Cerebellar cortex (tissue), 1 donor: ENCODE measurements around the gene CLIP1.
"Not testable (repeated sequence)": the region's sequence is repeated elsewhere in the genome, so short reads cannot be mapped to it uniquely, and the experiment has no call there.

Experiments used
- DNase-seq: peaks from one replicate; pipeline ENCODE4 v3.0.0-alpha.2; 2015; ENCODE audit warnings: low spot score

CLIP1 gene

DNA sequence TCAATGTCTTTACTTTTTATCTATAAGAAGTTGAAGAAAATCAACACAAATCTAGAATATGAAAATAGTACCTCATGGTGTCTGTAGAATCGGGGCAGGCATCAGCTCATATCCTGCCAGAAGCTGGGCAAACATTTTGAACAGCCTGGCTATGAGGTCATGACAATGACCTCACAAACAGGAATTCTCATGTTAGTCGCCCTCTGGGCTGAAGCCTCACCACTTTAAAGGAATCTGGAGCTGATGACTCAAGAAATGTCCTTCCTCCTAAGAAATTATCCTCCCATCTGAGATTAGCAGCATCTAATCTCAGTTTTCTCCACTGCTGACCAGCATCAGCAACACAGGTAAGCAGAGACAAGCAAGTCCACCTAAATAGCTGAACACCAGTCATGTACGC lies 27.1 kb downstream of the CLIP1 start:
- DNase-seq: no peak

GRCh38 chr12:122394626-122395194 lies 27.8 kb downstream of the CLIP1 start:
- DNase-seq: no peak

DNA sequence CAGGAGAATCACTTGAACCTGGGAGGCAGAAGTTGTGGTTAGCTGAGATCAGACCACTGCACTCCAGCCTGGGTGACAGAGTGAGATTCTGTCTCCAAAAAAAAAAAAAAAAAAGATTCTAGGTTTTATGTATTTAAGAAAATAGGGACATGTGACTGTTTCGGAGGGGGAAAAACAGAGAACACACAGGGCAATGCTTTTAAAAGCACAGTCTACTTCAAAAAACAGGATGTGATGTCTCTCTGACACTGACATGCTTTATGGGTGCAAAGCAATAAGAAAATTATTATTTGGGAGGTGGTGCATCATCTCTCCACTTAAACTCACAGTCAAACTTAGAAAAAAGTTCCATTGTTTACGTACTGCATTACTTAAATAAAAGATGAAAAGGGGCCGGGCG lies 28.7 kb downstream of the CLIP1 start:
- DNase-seq: no peak

DNA sequence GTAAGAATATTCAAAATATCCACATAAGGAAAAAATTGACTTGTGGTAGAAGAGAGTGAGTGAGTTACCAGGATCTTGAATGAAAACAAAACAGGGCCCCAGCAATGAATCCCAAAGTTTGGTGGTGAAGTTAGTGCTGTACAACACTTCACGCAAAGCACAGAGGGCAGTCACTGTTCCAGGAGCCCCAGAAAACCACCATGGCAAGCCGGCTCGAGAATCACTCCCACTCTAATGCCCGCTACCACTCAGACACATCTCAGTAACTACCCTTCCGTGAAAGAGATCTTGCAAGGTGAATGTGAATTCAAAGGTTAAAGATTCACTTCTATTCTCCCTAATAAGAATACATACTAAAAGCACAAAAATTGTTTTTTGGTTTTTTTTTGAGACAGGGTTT lies 30.1 kb downstream of the CLIP1 start:
- no peak for DNase-seq

DNA sequence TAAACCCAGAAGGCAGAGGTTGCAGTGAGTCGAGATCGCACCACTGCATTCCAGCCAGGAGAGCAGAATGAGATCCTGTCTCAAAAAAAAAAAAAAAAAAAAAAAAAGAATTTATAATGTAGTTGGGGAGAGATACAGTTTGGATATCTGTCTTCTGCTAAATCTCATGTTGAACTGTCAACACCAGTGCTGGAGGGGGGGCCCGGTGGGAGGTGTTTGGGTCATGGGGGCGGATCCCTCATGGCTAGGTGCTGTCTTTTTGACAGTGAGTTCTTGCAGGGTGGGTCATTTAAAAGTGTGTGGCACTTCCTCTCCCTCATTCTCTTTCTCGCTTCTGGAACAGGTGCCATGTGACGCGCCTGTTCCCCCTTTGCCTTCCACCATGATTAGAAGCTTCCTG lies 32.8 kb downstream of the CLIP1 start:
- DNase-seq: no peak

GRCh38 chr12:122387887-122388286 lies 34.6 kb downstream of the CLIP1 start:
- DNase-seq: no peak

DNA sequence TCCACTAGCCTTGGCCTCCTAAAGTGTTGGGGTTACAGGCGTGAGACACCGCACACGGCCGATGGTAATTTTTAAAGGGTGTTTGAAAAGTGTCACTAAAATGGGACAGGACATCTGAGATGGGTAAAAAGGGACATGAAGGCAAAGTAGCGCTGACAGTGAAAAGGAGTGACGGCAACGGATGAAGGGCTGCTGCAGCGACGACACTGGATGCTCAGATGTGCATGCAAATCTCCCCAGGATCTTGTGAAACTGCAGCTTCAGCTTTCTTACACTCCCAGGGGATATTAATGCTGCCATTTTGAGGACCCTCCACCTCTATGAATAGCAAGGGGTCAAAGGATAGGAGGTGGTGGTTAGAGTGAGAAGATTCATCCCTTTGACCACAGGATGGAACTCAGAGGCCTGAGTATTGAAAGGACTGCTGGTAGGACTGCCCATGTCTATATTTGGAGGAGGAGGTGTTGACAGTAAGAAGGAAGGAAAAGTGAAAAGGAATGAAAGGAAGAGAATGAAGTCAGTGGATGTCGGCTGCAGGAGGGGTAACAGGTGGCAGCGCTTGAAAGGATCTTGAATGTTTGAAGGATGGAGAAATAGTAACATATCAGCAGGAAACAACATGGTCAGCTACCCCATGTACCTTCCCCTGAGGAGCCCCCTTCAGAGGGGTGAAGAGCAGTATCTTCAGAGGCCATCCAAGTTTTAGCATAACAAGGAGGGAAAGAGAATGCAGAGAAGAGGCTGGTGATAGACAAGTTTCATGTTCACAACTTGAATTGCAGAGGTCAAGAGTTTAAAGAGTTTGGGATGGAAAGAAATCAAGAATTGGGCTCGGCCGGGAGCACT lies 37.1 kb downstream of the CLIP1 start:
- DNase-seq: no peak

DNA sequence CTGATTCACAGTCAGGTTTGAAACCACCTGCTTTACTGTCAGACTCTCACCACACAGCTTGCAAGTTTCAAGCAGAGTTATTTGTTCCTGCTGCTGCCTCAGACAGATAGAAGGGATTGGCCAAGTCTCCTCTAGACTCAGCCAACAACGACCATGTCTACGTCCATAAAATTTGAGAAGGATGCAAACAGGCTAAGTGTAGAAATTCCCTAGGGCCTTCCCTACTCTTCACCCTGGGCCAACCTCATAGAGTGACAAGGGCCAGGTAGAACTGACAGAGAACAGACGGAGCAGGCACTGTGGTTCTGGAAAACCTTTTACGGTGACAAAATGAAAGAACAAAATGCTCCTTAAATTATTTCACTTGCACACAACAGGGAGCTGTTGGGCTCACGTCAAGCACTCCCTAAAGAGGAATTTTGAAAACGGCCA lies 39.5 kb downstream of the CLIP1 start:
- DNase-seq: peak; percentile 42

- DNase-seq: no peak
Observed at GRCh38 chr12:122381021-122381420, 41.4 kb downstream of the CLIP1 start.

DNA sequence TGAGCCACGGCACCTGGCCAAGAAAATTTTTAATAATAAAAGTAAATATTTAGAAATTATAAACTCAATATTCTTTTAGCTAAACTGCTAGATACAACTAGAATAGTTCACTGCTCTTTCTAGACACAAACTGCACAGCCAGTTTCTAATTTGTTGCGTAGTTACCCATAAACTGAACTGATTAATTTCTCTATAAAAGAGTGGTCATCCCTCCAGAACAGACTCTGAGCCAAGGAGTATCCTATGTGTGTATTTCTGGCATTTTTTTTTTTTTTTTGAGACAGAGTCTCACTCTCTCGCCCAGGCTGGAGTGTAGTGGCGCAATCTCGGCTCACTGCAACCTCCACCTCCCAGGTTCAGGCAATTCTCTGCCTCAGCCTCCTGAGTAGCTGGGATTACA lies 45.7 kb downstream of the CLIP1 start:
- not testable (repeated sequence) for DNase-seq

DNA sequence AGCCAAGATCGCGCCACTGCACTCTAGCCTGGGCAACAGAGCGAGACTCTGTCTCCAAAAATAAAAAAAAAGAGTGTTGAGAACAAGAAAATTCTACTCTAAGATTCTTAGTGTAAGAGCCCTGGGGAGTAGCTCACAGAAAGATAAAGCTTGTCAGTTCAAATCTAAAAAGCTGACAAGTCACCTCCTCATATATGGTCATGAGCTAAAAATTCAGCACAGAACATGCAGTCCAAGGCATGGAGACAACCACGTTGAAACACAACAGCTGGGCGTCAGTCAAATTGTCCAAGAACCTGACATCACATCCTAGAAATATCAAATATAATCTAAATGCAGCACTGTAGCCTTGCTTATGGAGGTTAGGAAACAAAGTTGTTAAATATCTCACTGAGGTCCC lies 47.8 kb downstream of the CLIP1 start:
- DNase-seq: no peak

DNA sequence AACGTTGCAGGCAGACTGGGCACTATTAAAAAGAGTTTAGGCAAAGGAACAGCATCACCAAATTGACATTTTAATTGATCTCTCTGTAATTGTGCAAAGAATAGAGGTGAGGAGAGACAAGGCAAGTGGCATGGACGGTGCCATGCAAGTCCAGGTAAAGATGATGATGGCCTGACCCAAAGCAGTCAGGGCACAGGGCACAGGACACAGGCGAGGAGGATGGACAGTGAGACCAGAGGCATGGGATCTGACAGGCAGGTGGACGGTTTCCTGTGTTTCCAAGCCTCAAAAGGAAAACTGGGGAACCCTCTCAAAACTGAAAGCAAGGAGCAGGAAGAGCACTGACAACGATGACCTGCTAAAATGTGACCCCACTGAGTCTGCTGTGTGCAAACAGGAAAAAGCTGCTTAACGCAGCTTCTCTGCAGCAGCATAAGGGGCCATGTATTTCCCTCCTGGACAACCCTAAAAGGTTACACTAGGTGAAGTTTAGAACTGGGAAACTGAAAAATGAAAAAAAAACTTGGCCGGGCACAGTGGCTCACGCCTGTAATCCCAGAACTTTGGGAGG lies 50.9 kb downstream of the CLIP1 start:
- DNase-seq: no peak

- DNase-seq: no peak
Observed at GRCh38 chr12:122368361-122369073, 54.0 kb downstream of the CLIP1 start.

DNA sequence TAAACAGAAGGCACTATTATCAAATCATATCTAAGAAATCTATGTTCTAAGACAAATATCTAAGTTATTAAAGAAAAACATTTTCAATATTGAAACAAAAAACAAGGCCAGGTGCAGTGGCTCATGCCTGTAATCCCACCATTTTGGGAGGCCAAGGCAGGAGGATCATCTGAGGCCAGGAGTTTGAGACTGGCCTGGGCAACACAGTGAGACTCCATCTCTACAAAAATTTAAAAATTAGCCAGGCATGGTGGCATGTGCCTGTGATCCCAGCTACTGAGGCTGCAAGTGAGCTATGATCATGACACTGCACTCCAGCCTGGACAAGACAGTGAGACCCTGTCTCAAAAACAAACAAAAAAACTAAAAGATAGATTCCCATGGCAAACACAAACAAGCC lies 54.8 kb downstream of the CLIP1 start:
- not testable (repeated sequence) for DNase-seq

GRCh38 chr12:122366685-122367475 lies 55.6 kb downstream of the CLIP1 start:
- DNase-seq: no peak

- peak; percentile 21 for DNase-seq
Observed at GRCh38 chr12:122365226-122365625, 57.2 kb downstream of the CLIP1 start.

DNA sequence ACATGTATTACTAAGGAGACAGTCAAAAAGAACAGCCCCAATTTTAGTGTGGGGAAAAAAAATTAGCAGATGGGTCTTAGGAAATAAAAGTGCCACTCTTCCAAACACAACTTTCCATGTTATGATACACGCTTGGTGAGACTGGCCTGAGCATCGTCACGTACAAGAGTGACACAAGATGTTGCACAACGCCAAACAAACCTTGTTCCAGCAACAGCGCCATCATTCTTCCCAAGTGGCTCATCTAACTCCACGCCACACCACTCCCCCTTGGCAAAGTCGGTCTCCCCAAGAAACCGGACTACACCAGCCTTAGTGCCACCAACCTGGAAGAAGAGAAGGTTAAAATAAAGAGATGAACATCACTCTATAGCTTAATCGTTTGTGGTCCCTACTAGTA lies 58.7 kb downstream of the CLIP1 start:
- no peak for DNase-seq

DNA sequence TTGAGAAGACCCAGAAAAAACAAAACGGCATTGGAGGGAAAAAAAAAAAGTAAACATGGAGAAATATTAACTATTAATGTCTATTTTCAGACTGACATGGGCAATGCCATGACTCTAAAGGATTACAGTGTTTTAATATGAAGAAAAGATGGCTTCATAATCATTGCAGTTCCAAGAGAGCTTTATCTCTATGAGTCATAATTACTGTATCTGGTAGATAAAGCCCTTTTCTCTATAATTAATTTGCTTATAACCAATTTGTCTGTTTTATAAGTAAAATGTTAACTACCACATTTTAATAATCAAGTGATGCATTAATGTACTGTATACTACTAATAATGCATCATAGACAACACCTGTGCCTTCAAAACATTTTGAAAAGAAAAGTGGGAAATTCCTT lies 59.7 kb downstream of the CLIP1 start:
- DNase-seq: no peak

DNA sequence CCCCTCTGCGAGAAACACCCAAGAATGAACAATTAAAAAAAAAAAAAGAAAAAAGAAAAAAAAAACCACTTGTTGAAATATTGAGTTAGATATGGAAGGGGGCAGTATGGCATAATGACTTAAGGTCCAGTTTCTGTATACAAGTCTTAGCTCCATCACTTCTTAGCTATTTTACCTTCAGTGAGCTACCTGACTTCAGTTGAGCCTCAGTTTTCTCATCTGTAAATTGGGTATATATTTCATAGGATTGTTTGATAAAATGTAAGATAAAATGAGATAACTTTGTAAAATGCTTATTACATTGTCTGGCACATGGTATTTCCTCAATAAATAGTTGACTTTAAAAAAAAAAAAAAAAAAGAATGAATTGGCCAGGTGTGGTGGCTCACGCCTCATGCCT lies 64.1 kb downstream of the CLIP1 start:
- DNase-seq: not testable (repeated sequence)

DNA sequence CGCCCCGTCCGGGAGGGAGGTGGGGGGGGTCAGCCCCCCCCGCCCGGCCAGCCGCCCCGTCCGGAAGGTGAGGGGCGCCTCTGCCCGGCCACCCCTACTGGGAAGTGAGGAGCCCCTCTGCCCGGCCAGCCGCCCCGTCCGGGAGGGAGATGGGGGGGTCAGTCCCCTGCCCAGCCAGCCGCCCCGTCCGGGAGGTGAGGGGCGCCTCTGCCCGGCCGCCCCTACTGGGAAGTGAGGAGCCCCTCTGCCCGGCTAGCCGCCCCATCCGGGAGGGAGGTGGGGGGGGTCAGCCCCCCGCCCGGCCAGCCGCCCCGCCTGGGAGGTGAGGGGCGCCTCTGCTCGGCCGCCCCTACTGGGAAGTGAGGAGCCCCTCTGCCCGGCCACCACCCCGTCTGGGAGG lies 64.9 kb downstream of the CLIP1 start:
- not testable (repeated sequence) for DNase-seq

- DNase-seq: not testable (repeated sequence)
Observed at GRCh38 chr12:122356991-122357390, 65.5 kb downstream of the CLIP1 start.

DNA sequence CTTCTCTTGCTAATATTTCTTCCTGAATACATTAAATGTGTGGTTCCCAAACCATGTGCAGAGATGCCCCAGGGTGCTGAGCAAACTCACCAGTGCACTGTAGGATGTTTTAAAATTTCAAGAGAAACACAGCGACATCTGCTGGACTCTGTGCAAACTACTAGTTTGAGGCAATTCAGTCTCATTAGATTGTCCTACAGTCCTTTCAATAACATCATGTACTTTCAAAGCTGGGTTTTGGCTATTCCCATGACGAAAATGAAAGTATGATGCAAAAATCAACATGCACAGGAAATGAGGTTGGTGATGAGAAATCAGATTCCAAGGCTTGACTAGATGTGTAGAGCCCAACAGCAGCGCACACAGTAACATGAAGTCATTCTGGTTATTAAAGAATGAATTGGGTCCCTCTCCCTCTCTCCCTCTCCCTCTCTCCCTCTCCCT lies 66.3 kb downstream of the CLIP1 start:
- DNase-seq: peak; percentile 71
